Astrocyte (in vitro differentiated cells and primary cell): Measurements from ENCODE around the gene GNAQ. TPM values are rescaled to one million over a fixed set of nuclear protein-coding genes. Genes with fewer than 3 reads are reported as not detected.
"Not testable (repeated sequence)": the region's sequence is repeated elsewhere in the genome, so short reads cannot be mapped to it uniquely, and the experiment has no call there.

Source experiments
- DNase-seq: peaks from one replicate; pipeline ENCODE4 v3.0.0-alpha.2; 2010; ENCODE audit warnings: low read depth
- FAIRE-seq: peaks from 2 replicates; lab custom pipeline; 2011; peaks lifted over from hg19 to GRCh38; lab: Jason Lieb, UNC
- H2AFZ ChIP-seq: 2 replicates; pipeline ENCODE4 v1.6.0; 2012; ENCODE audit warnings: low read depth, low read length, inconsistent platforms
- H3K27ac ChIP-seq: 2 replicates; pipeline ENCODE4 v1.5.1; 2011; ENCODE audit warnings: low read depth, low read length, inconsistent platforms
- H3K27me3 ChIP-seq: 2 replicates; pipeline ENCODE4 v1.6.0; 2011; ENCODE audit warnings: low read length, inconsistent platforms; ENCODE audit not compliant: insufficient read depth
- H3K36me3 ChIP-seq: 2 replicates; pipeline ENCODE4 v1.5.1; 2011; ENCODE audit warnings: low read length, inconsistent platforms; ENCODE audit not compliant: insufficient read depth
- H3K4me1 ChIP-seq: 2 replicates; pipeline ENCODE4 v1.5.1; 2011; ENCODE audit warnings: low read length, inconsistent platforms; ENCODE audit not compliant: insufficient read depth
- H3K4me2 ChIP-seq: 2 replicates; pipeline ENCODE4 v1.6.0; 2012; ENCODE audit warnings: low read length, inconsistent platforms
- H3K4me3 ChIP-seq: 2 replicates; pipeline ENCODE4 v1.5.1; 2011; ENCODE audit warnings: low read depth, mild to moderate bottlenecking, low read length, inconsistent platforms; ENCODE audit not compliant: insufficient read depth
- H3K79me2 ChIP-seq: 2 replicates; pipeline ENCODE4 v1.6.0; 2012; ENCODE audit warnings: mild to moderate bottlenecking, low read length, inconsistent platforms; ENCODE audit not compliant: insufficient read depth
- H3K9ac ChIP-seq: 2 replicates; pipeline ENCODE4 v1.6.0; 2012; ENCODE audit warnings: mild to moderate bottlenecking, low read length, inconsistent platforms
- H3K9me3 ChIP-seq: 2 replicates; pipeline ENCODE4 v1.5.1; 2012; ENCODE audit warnings: low read depth, mild to moderate bottlenecking, low read length, inconsistent platforms; ENCODE audit not compliant: insufficient read depth
- H4K20me1 ChIP-seq: 2 replicates; pipeline ENCODE4 v1.6.0; 2012; ENCODE audit warnings: low read length, inconsistent platforms; ENCODE audit not compliant: insufficient read depth
- H3K27ac Mint-ChIP-seq: one replicate; pipeline ENCODE4 v1.8.0; 2021; ENCODE audit warnings: mild to moderate bottlenecking, mixed read lengths; ENCODE audit not compliant: unreplicated experiment
- H3K27me3 Mint-ChIP-seq: one replicate; pipeline ENCODE4 v1.8.0; 2021; ENCODE audit warnings: low read depth, mixed read lengths; ENCODE audit not compliant: unreplicated experiment
- H3K36me3 Mint-ChIP-seq: one replicate; pipeline ENCODE4 v1.8.0; 2021; ENCODE audit warnings: low read depth, mixed read lengths; ENCODE audit not compliant: unreplicated experiment
- H3K4me1 Mint-ChIP-seq: one replicate; pipeline ENCODE4 v1.8.0; 2021; ENCODE audit warnings: low read depth, mixed read lengths; ENCODE audit not compliant: unreplicated experiment
- H3K4me3 Mint-ChIP-seq: one replicate; pipeline ENCODE4 v1.8.0; 2021; ENCODE audit warnings: mild to moderate bottlenecking, moderate library complexity, mixed read lengths; ENCODE audit not compliant: unreplicated experiment
- H3K9me3 Mint-ChIP-seq: one replicate; pipeline ENCODE4 v1.8.0; 2021; ENCODE audit warnings: mild to moderate bottlenecking, mixed read lengths; ENCODE audit not compliant: unreplicated experiment
- CTCF ChIP-seq: IDR thresholded peaks from 2 replicates; pipeline ENCODE4 v1.5.1; 2011; ENCODE audit warnings: low read depth, mild to moderate bottlenecking, inconsistent platforms, low read length, moderate library complexity; ENCODE audit not compliant: insufficient read depth
- EZH2 ChIP-seq: IDR thresholded peaks from 2 replicates; pipeline ENCODE4 v1.6.1; 2012; ENCODE audit warnings: mild to moderate bottlenecking, low read length, inconsistent platforms; ENCODE audit not compliant: insufficient read depth
- total RNA-seq: library from RNA; stranded (reverse); gene quantifications from 2 replicates; pipeline ENCODE4 v1.2.1, GENCODE V29; 2021

GNAQ gene
- total RNA-seq, 1 donor from 2014 or later, result 74.9 TPM

DNA sequence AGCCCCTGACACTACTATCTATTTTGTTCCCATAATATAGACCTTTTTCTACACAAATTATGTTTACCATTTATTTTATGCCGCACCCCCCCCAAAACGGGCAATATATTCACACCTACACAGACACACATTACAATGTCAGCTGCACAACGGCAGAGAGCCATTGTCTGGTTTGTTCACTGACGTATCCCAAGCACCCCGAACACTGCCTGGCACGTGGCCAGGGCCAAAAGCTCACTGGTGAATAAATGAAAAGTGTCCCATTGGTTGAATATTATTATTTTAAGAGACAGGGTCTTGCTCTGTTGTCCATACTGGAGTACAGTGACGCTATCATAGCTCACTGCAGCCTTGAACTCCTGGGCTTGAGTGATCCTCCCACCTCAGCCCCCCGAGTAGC is 150.5 kb downstream of the GNAQ start:
- no peaks in the 10 kb centered on the region for H3K36me3 Mint-ChIP-seq

DNA sequence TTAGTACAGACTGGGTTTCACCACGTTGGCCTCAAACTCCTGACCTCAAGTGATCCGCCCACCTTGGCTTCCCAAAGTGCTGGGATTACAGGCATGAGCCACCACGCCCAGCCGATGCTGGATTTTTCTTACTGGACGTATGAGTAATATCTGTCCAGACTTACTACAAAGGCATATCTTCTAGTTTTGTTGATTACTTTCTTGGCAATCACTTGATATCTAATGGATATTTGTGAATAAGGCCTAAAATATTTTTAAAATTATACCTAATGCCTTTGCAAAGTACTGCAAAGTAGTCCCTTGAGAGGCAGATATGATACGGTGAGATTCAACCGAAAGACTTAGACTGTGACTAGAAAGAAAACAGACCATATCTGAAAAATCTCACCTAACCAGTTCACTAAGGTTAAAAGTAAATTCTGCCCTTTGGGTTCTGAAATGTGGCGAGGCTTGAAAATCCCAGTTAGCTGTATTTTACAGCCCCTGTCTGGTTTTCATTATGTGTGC is 152.1 kb downstream of the GNAQ start:
- no peaks in the 10 kb centered on the region for H3K9me3 ChIP-seq
- no peak for FAIRE-seq
- no peaks in the 10 kb centered on the region for H3K27me3 ChIP-seq
- no peak overlapping the region for H3K27ac ChIP-seq
- no peaks in the 10 kb centered on the region for H3K36me3 ChIP-seq
- H3K27ac Mint-ChIP-seq, result no peak overlapping the region
- H3K4me1 ChIP-seq, result peaks cover 10% of the 10 kb centered on the region
- H3K4me3 Mint-ChIP-seq, result no peak overlapping the region
- DNase-seq, result peak; percentile 77
- peaks cover 2% of the 10 kb centered on the region for H3K36me3 Mint-ChIP-seq
- TF ChIP-seq EZH2 (no peak), CTCF (no peak)
- peaks cover 23% of the 10 kb centered on the region for H3K4me1 Mint-ChIP-seq
- H3K4me2 ChIP-seq, result no peak overlapping the region
- peaks cover 22% of the 10 kb centered on the region for H3K79me2 ChIP-seq
- H3K9ac ChIP-seq, result no peak overlapping the region
- no peak overlapping the region for H2AFZ ChIP-seq
- H3K9me3 Mint-ChIP-seq, result no peaks in the 10 kb centered on the region
- no peaks in the 10 kb centered on the region for H3K27me3 Mint-ChIP-seq
- peaks cover 28% of the 10 kb centered on the region for H4K20me1 ChIP-seq
- H3K4me3 ChIP-seq, result no peak overlapping the region

More for the DNA sequence above, 150.5 kb downstream of the GNAQ start:
- Histone ChIP-seq H3K4me1 (peaks cover 16% of the 10 kb centered on the region), H3K27me3 (no peaks in the 10 kb centered on the region), H3K9ac (no peak overlapping the region), H4K20me1 (peaks cover 23% of the 10 kb centered on the region), H2AFZ (no peak overlapping the region), H3K4me3 (no peak overlapping the region), H3K36me3 (no peaks in the 10 kb centered on the region), H3K27ac (no peak overlapping the region), H3K79me2 (peaks cover 17% of the 10 kb centered on the region), H3K9me3 (no peaks in the 10 kb centered on the region), H3K4me2 (no peak overlapping the region)
- Mint-ChIP-seq H3K27me3 (no peaks in the 10 kb centered on the region), H3K27ac (no peak overlapping the region), H3K4me3 (no peak overlapping the region), H3K9me3 (no peaks in the 10 kb centered on the region), H3K4me1 (peaks cover 27% of the 10 kb centered on the region)
- DNase-seq, result no peak
- TF ChIP-seq CTCF (no peak), EZH2 (no peak)
- FAIRE-seq, result no peak

- not testable (repeated sequence) for H2AFZ ChIP-seq, FAIRE-seq, H3K36me3 ChIP-seq, H3K9me3 ChIP-seq, H3K36me3 Mint-ChIP-seq, H3K4me3 ChIP-seq, H3K27ac Mint-ChIP-seq, H3K27ac ChIP-seq, H3K9ac ChIP-seq, H3K9me3 Mint-ChIP-seq, H3K4me3 Mint-ChIP-seq, H3K4me1 ChIP-seq, H3K27me3 Mint-ChIP-seq, H3K27me3 ChIP-seq, DNase-seq, H3K4me2 ChIP-seq
- Histone ChIP-seq H4K20me1 (peaks cover 31% of the 10 kb centered on the region), H3K79me2 (peaks cover 22% of the 10 kb centered on the region)
- peaks cover 16% of the 10 kb centered on the region for H3K4me1 Mint-ChIP-seq
These were observed 152.8 kb downstream of the GNAQ start for GRCh38 chr9:77878793-77879192.
